T-cell (primary cell): ENCODE measurements around the gene CCDC146. TPM values are rescaled to one million over a fixed set of nuclear protein-coding genes. Genes with fewer than 3 reads are reported as not detected.

Source experiments
- ATAC-seq, 4 experiments: fragments of 200-7000 bp in 3 of 4; fragments of 150-1000 bp in 1 of 4; cut with Tn5 transposase; replicated peaks in 1 of 4; 1 replicate in 3 of 4; 2 replicates in 1 of 4; pipeline ENCODE4 v1.10.0; 2021; ENCODE audit warnings: moderate library complexity in 3 of 4, mild to moderate bottlenecking in 2 of 4, moderate number of reproducible peaks in 1 of 4
- CTCF ChIA-PET, 2 donors: fragments of 300-600 bp; sonication (Branson Sonifier 250); formaldehyde crosslinking; loops; one replicate each; lab custom pipeline; 2022; ENCODE audit warnings: antibody characterized with exemption in 2 of 2; lab: Charles Lee
- POLR2A ChIA-PET, 2 donors: fragments of 300-600 bp; sonication (Branson Sonifier 250); formaldehyde crosslinking; loops; one replicate each; lab custom pipeline; 2022; ENCODE audit warnings: antibody characterized with exemption in 2 of 2; lab: Charles Lee
- DNase-seq, 35 experiments: peaks; one replicate each; pipeline versions ENCODE4 v3.0.0 to v3.0.0-alpha.2; 2013 to 2023
- H3K27ac ChIP-seq: one replicate; pipeline ENCODE4 v1.5.1; 2013; ENCODE audit warnings: low read length
- H3K27me3 ChIP-seq, 2 experiments: replicated peaks in 1 of 2; 1 replicate in 1 of 2; 2 replicates in 1 of 2; pipeline versions ENCODE4 v1.6.1 to v1.7.0; 2013; ENCODE audit warnings: low read length in 1 of 2, mixed read lengths in 1 of 2; ENCODE audit not compliant: control insufficient read depth in 2 of 2, insufficient read depth in 2 of 2; ENCODE audit errors: extremely low read depth in 1 of 2
- H3K36me3 ChIP-seq, 2 donors: 1 replicate in 1 of 2; 2 replicates in 1 of 2; pipeline versions ENCODE4 v1.6.1 to v1.7.0; 2013; ENCODE audit warnings: low read length in 1 of 2; ENCODE audit not compliant: control insufficient read depth in 2 of 2, insufficient read depth in 1 of 2; ENCODE audit errors: extremely low read depth in 1 of 2
- H3K4me1 ChIP-seq, 2 experiments: 1 replicate in 1 of 2; 2 replicates in 1 of 2; pipeline versions ENCODE4 v1.6.1 to v1.7.0; 2013; ENCODE audit warnings: low read length in 2 of 2, mixed read lengths in 1 of 2; ENCODE audit not compliant: insufficient read depth in 2 of 2, control insufficient read depth in 1 of 2; ENCODE audit errors: extremely low read depth in 1 of 2
- H3K4me3 ChIP-seq, 2 donors: 1 replicate in 1 of 2; 2 replicates in 1 of 2; pipeline versions ENCODE4 v1.5.1 to v1.7.0; 2013; ENCODE audit warnings: mild to moderate bottlenecking in 2 of 2, low read length in 1 of 2, moderate library complexity in 1 of 2; ENCODE audit not compliant: control insufficient read depth in 1 of 2; ENCODE audit errors: extremely low read depth in 1 of 2
- H3K9me3 ChIP-seq: 2 replicates; pipeline ENCODE4 v1.7.0; 2013
- H3K27ac Mint-ChIP-seq, 2 donors: one replicate each; pipeline ENCODE4 v1.8.0; 2020 to 2021; ENCODE audit warnings: mild to moderate bottlenecking in 2 of 2, mixed read lengths in 2 of 2
- H3K27me3 Mint-ChIP-seq, 2 donors: one replicate each; pipeline ENCODE4 v1.8.0; 2021 to 2022; ENCODE audit warnings: mixed read lengths in 2 of 2
- H3K36me3 Mint-ChIP-seq: one replicate; pipeline ENCODE4 v1.8.0; 2021; ENCODE audit warnings: mixed read lengths
- H3K4me1 Mint-ChIP-seq, 3 donors: one replicate each; pipeline ENCODE4 v1.8.0; 2020 to 2022; ENCODE audit warnings: mixed read lengths in 3 of 3, mild to moderate bottlenecking in 1 of 3
- H3K4me3 Mint-ChIP-seq, 3 donors: one replicate each; pipeline ENCODE4 v1.8.0; 2020 to 2022; ENCODE audit warnings: mild to moderate bottlenecking in 3 of 3, mixed read lengths in 3 of 3, moderate library complexity in 3 of 3
- H3K9me3 Mint-ChIP-seq, 3 donors: one replicate each; pipeline ENCODE4 v1.8.0; 2020 to 2022; ENCODE audit warnings: mixed read lengths in 3 of 3
- whole genome bisulfite sequencing: methylation state at CpG from one replicate; pipeline ENCODE4 v1.1.5; 2013; ENCODE audit warnings: missing lambda C conversion rate; ENCODE audit not compliant: insufficient coverage; 5-methylcytosine and 5-hydroxymethylcytosine counted together
- total RNA-seq, 35 experiments: library from RNA in 6 of 35; stranded (reverse) in 6 of 35; fragments of 120-200 nt in 1 of 35; gene quantifications; one replicate each; pipeline versions ENCODE4 v1.2.1 to v1.2.4 and lab custom pipeline; 2013 to 2026

Gene CCDC146
- total RNA-seq, 5 donors from 2014 or later (not counting 1 experiment from before 2014, with no cell fraction given), result 10.6 to 14.7 (median 14.1) TPM

- WGBS, result no CpG with 5 or more reads among the region's 3 CpGs
- no peaks in the 10 kb centered on the region for H3K36me3 ChIP-seq
- Mint-ChIP-seq H3K4me1 (peaks cover 0 to 2% (median 0%) of the 10 kb centered on the region in 3 donors), H3K4me3 (no peak overlapping the region), H3K9me3 (no peaks in the 10 kb centered on the region), H3K27ac (no peak overlapping the region), H3K36me3 (peaks cover 8% of the 10 kb centered on the region), H3K27me3 (no peaks in the 10 kb centered on the region)
- POLR2A ChIA-PET, result interaction anchor here in 1 of 2 donors (1.4 kb wide), 1 partner anchor 126 kb away, joined by 5 read pairs; the partner anchor contains the start of gene CCDC146
- DNase-seq (no peak), ATAC-seq (no peak)
- CTCF ChIA-PET, result interaction anchor here (0.6 to 2.5 kb wide), 7 partner anchors 10 to 135 kb away, joined by 5 to 36 read pairs (median 8); partner anchors contain the start of gene CCDC146 (in 2 of the 2)
- no peaks in the 10 kb centered on the region for H3K27me3 ChIP-seq
- H3K4me1 ChIP-seq, result peaks cover 0 to 2% of the 10 kb centered on the region in 2 experiments
- no peak overlapping the region for H3K27ac ChIP-seq
- H3K4me3 ChIP-seq, result no peak overlapping the region
- H3K9me3 ChIP-seq, result no peaks in the 10 kb centered on the region
These were observed 125.7 kb downstream of the CCDC146 start for GRCh38 chr7:77248154-77248553.

GRCh38 chr7:77252506-77252905 lies 130.1 kb downstream of the CCDC146 start:
- H3K9me3 Mint-ChIP-seq, result no peaks in the 10 kb centered on the region
- H3K27ac Mint-ChIP-seq, result no peak overlapping the region
- Histone ChIP-seq H3K36me3 (peaks cover 0 to 3% of the 10 kb centered on the region in 2 donors), H3K27ac (no peak overlapping the region), H3K27me3 (no peaks in the 10 kb centered on the region), H3K9me3 (no peaks in the 10 kb centered on the region), H3K4me1 (no peaks in the 10 kb centered on the region), H3K4me3 (no peak overlapping the region)
- 100% methylated on average over 2 of the region's 5 CpGs for WGBS
- ChIA-PET CTCF (no interaction called here), POLR2A (no interaction called here)
- peaks cover 21% of the 10 kb centered on the region for H3K36me3 Mint-ChIP-seq
- ATAC-seq (no peak), DNase-seq (no peak)
- no peaks in the 10 kb centered on the region for H3K4me1 Mint-ChIP-seq
- no peaks in the 10 kb centered on the region for H3K27me3 Mint-ChIP-seq
- no peak overlapping the region for H3K4me3 Mint-ChIP-seq

GRCh38 chr7:77253151-77253550 lies 130.7 kb downstream of the CCDC146 start:
- no peak overlapping the region for H3K27ac Mint-ChIP-seq
- Histone ChIP-seq H3K27me3 (no peaks in the 10 kb centered on the region), H3K27ac (no peak overlapping the region), H3K4me3 (no peak overlapping the region), H3K36me3 (peaks cover 0 to 3% of the 10 kb centered on the region in 2 donors), H3K9me3 (no peaks in the 10 kb centered on the region), H3K4me1 (no peaks in the 10 kb centered on the region)
- no peaks in the 10 kb centered on the region for H3K9me3 Mint-ChIP-seq
- ATAC-seq (no peak), DNase-seq (no peak)
- H3K4me3 Mint-ChIP-seq, result no peak overlapping the region
- POLR2A ChIA-PET, result no interaction called here
- WGBS, result no CpG with 5 or more reads among the region's 3 CpGs
- H3K36me3 Mint-ChIP-seq, result peaks cover 23% of the 10 kb centered on the region
- H3K27me3 Mint-ChIP-seq, result no peaks in the 10 kb centered on the region
- H3K4me1 Mint-ChIP-seq, result no peaks in the 10 kb centered on the region
- CTCF ChIA-PET, result interaction anchor here in 1 of 2 donors (1.6 kb wide), 1 partner anchor 10 kb away, joined by 4 read pairs; no protein-coding TSS in a partner anchor

GRCh38 chr7:77254429-77254828 lies 132.0 kb downstream of the CCDC146 start:
- peaks cover 28% of the 10 kb centered on the region for H3K36me3 Mint-ChIP-seq
- POLR2A ChIA-PET, result interaction anchor here (0.5 to 0.7 kb wide), 3 partner anchors 238 to 841 kb away, joined by 3 to 4 read pairs (median 3); no protein-coding TSS in a partner anchor
- H3K27ac Mint-ChIP-seq, result no peak overlapping the region
- Histone ChIP-seq H3K27ac (no peak overlapping the region), H3K4me3 (no peak overlapping the region), H3K9me3 (no peaks in the 10 kb centered on the region), H3K27me3 (no peaks in the 10 kb centered on the region), H3K36me3 (peaks cover 0 to 3% of the 10 kb centered on the region in 2 donors), H3K4me1 (no peaks in the 10 kb centered on the region)
- CTCF ChIA-PET, result interaction anchor here (0.6 to 1.6 kb wide), 3 partner anchors 10 to 1515 kb away, joined by 3 to 5 read pairs (median 4); no protein-coding TSS in a partner anchor
- H3K27me3 Mint-ChIP-seq, result no peaks in the 10 kb centered on the region
- no peak for ATAC-seq
- DNase-seq, result no peak
- no peaks in the 10 kb centered on the region for H3K4me1 Mint-ChIP-seq
- no peaks in the 10 kb centered on the region for H3K9me3 Mint-ChIP-seq
- no peak overlapping the region for H3K4me3 Mint-ChIP-seq

GRCh38 chr7:77254915-77255314 lies 132.5 kb downstream of the CCDC146 start:
- ChIA-PET POLR2A (interaction anchor here (0.5 to 0.6 kb wide), 2 partner anchors 288 to 841 kb away, joined by 3 to 4 read pairs; no protein-coding TSS in a partner anchor), CTCF (interaction anchor here (0.6 to 1.6 kb wide), 4 partner anchors 8 to 1515 kb away, joined by 3 to 5 read pairs (median 4); no protein-coding TSS in a partner anchor)
- H3K4me1 ChIP-seq, result no peaks in the 10 kb centered on the region
- no peaks in the 10 kb centered on the region for H3K9me3 Mint-ChIP-seq
- no CpG with 5 or more reads among the region's 2 CpGs for WGBS
- no peak overlapping the region for H3K27ac Mint-ChIP-seq
- no peak overlapping the region for H3K4me3 Mint-ChIP-seq
- DNase-seq (no peak), ATAC-seq (no peak)
- H3K36me3 Mint-ChIP-seq, result peaks cover 26% of the 10 kb centered on the region
- no peak overlapping the region for H3K4me3 ChIP-seq
- no peaks in the 10 kb centered on the region for H3K9me3 ChIP-seq
- no peaks in the 10 kb centered on the region for H3K27me3 Mint-ChIP-seq
- no peaks in the 10 kb centered on the region for H3K27me3 ChIP-seq
- no peaks in the 10 kb centered on the region for H3K4me1 Mint-ChIP-seq
- peaks cover 0 to 3% of the 10 kb centered on the region in 2 donors for H3K36me3 ChIP-seq
- H3K27ac ChIP-seq, result no peak overlapping the region

- WGBS, result no CpG with 5 or more reads among the region's 1 CpG
These were observed 135.6 kb downstream of the CCDC146 start for GRCh38 chr7:77258014-77258413.

More at GRCh38 chr7:77258014-77258413, 135.6 kb downstream of the CCDC146 start:
- H3K36me3 Mint-ChIP-seq, result peaks cover 33% of the 10 kb centered on the region
- Histone ChIP-seq H3K27me3 (no peaks in the 10 kb centered on the region), H3K9me3 (no peaks in the 10 kb centered on the region), H3K27ac (no peak overlapping the region), H3K36me3 (peaks cover 2 to 3% of the 10 kb centered on the region in 2 donors), H3K4me1 (no peaks in the 10 kb centered on the region), H3K4me3 (no peak overlapping the region)
- H3K4me3 Mint-ChIP-seq, result no peak overlapping the region
- ATAC-seq (no peak), DNase-seq (no peak)
- no peak overlapping the region for H3K27ac Mint-ChIP-seq
- no peaks in the 10 kb centered on the region for H3K9me3 Mint-ChIP-seq
- no peaks in the 10 kb centered on the region for H3K4me1 Mint-ChIP-seq
- ChIA-PET POLR2A (no interaction called here), CTCF (interaction anchor here (0.7 to 2.5 kb wide), 3 partner anchors 11 to 394 kb away, joined by 3 to 7 read pairs (median 4); no protein-coding TSS in a partner anchor)
- no peaks in the 10 kb centered on the region for H3K27me3 Mint-ChIP-seq
